Activated gamma-delta T cell treated with Interleukin-2 at 50 U/mL for 16 hours (primary cell): ENCODE results near the gene KANK2.
"Not testable (repeated sequence)": the region's sequence is repeated elsewhere in the genome, so short reads cannot be mapped to it uniquely, and the experiment has no call there.

Experiments
- DNase-seq: peaks from one replicate; pipeline ENCODE4 v3.0.0-alpha.2; 2020

KANK2 gene

DNA sequence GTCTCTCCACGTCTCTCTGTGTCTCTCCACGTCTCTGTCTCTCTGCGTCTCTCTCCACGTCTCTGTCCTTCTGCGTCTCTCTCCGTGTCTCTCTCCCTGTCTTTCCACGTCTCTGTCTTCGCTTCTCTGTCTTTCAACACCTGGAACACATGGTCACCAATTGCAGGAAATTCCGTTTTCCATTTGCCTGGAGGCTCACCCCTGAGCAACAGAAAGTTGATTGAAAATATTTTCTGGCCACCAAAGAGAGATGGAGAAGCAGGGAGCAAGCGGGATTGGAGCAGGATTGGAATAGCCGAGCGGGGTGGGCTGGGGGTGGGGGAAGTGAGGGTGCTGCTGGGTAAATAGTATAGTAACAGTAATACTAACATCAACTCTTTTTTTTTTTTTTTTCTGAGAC lies 1.7 kb downstream of the KANK2 start:
- DNase-seq, result no peak

DNA sequence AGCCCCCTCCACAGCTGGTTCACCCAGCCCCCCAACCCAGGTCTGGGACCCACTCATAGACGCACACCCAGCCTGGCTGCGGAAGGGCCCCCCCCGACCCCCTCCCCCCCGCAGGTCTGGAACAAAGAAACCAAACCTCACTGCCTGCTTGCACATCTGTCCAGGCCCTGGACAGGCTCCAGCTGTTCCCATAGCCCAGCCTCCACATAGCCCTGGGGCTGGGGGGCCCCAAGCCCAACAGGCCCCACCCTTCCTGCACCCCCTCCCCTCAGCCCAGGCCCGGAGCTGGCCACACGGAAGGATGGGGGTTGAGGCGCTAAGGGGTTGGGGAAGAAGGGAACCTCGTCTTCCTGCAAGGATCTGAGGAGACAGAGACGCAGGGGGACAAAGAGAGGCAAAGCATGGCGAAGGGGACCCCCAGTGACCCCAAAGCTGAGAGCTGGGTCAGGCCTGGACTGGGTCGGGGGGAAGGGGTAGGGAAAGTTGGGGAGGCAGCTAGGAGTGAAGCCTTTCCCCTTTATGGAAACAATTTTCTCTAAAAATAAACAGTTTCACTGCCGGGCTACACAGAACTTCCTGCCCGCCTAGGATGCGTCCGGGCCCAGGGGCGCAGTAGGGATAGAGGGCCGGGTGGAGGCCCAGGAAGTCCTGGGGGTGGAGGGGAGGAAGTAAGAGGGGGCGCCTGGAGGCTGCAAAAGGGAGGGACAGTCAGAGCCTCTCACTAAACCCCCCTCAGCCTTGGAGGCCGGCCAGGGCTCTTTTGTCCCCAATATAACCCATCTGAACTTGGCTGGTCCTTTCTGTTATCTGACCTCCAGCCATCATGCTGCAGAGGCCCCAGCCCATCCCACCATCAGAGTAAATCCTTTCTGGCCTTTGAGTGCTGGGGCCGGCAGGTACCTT lies 2.4 kb downstream of the KANK2 start:
- DNase-seq, result no peak

DNA sequence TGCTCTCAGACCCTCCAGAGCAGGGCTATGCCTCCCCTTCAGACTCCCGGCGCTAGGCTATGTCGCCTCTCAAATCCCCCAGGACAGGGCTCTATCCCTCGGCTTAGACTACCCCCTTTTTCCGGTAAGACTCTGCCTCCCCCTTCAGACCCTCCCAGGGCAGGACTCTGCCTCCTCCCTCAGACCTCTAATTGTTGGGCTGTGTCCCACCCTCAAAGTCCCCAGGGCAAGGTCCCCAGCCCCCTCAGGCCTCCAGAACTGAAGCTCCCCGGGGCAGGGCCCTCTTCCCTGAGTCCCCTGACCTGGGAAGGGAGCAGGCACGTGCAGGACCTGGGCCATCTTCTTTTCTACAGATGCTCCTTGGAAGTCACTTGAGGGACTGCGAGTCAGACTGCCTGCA lies 3.2 kb downstream of the KANK2 start:
- DNase-seq, result no peak

DNA sequence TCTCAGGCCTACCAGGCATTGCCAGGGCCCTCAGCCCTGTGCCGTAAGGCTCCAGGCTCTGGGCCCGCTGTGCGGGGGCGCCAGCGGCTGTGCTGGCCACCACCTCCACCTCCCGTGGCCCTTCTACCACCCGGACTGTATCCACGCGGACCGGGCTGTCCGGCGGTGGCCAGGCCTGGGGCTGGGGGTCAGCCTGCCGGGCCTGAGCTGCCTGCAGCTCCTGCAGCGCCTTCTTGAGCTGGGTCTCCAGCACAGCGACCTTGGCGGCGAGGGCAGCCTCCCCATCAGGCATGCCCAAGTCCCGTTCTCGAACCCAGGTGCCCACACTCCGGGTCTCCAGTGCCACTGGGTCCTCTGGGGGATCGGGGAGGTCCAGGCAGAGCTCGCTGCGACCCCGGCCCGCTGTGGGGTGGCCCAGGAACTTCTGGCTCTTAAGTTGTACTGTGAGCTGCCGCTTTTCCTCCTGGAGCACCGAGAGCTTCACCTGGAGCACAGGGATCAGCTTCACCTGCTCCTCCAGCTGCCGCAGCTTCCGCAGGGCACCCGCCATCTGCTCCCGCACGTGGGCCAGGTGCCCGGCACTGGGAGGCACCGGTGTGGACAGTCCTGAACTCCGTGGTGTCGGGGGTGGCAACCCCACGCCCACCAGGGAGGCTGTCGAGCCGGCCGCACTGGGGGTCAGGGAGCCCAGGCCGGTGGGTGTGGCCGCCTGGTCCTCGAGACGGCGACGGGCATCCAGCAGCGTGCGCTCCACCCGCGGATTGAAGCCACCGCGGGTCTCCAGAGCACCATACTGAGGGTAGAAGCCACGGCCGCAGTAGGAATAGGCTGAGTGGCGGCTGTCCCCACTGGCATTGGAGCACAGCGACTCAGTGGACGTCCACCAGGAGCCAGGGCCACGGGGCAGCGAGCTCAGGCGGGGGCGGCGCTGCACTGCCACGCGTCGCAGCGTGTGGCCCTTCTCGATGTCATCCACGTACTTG lies 4.1 kb downstream of the KANK2 start:
- DNase-seq, result no peak

DNA sequence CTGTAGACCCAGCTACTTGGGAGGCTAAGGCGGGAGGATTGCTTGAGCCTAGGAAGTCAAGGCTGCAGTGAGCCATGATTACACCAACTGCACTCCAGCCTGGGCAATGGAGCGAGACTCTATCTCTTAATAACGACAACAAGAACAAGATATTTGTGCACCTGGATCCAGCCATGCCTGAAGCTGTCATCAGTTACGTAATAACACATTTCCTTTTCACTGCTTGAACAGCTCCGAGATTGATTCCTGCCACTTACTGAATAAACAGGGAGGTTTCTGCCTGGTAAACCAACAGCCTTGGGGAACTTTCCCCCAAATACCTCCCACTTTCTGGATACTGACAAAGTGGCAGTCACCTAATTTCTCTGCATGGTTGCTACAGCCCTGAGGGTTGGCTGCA lies 5.4 kb downstream of the KANK2 start:
- no peak for DNase-seq

DNA sequence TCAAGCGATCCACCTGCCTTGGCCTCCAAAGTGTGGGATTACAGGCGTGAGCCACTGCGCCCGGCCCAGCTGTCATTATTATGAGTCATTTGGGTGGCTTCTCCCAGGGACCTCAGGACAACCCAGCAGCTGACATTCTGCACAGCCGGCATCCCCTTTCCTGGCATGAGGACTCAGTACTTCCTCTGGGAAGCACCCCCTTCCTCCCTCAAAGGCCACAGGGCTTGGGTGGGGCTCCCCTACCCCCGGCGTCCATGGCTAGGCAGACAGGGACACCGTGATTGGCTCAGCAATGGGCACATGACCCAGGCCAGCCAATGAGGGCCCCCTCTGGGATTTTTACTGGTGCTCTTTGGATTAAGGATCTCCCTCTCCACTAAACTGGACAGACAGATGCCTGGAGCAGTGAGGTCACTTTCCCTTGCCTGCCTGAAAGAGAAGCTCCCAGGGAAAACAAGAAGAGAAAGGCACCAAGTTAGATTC lies 6.0 kb downstream of the KANK2 start:
- no peak for DNase-seq

DNA sequence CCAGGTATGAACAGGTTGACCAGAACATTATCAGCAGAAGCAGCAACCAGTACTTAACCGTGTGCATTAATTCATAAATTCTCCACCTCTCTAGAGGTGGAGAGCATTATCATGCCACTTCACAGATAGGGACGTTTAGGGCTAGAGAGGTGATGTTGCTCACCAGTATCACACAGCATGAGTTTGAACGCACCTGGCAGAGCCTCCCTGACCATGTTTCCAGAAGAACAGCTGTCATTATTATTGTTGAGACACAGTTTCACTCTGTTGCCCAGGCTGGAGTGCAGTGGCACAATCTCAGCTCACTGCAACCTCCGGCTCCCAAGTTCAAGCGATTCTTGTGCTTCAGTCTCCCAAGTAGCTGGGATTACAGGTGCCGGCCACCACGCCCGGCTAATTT lies 6.8 kb downstream of the KANK2 start:
- no peak for DNase-seq

DNA sequence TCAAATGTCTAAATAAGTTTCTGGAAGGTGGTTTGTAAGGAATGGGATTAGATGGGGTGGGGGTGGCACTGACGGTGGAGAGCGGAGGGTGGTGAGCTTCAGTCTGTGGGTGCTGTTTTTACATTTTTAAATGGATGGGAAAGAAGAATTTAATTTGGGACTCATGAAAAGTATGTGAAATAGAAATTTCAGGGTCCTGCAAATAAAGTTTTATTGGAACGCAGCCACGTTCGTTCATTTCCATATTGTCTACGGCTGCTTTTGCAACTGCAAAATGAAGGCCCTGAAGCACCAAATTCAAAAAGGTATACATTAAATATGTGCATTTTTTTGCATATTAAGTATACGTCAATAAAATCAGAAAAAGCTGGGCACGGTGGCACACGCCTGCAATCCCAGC lies 9.9 kb downstream of the KANK2 start:
- no peak for DNase-seq

DNA sequence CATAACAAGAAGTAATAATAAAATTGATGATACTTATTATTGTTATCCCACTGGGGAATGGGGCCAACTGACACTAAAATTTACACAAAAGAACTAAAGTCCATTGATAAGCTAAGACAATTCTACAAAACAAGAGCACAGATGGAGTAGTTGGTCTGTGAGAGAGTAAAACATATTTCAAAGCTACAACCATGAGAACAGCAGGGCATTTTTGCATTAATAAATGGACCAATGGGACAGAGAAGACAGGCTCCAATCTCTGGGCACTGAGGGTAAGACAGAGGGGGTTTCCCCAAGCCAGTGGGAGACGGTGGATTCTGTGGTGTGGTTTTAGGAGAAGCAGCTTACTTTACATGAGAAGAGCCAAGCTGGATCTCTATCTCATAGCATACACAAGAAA lies 14.4 kb downstream of the KANK2 start:
- no peak for DNase-seq

DNA sequence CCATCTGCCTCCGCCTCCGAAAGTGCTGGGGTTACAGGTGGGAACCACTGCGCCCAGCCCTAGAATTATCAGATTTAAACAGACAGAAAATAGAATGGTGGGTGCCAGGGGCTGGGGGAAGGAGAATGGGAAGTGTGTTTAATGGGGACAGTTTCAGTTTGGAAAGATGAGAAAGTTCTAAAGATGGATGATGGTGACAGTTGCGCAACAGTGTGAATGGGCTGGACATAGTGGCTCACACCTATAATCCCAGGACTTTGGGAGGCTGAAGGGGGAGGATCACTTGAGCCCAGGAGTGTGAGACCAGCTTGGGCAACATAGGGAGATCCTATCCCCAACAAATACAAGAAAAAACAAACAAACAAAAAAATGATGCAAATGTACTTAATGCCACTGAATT lies 15.9 kb downstream of the KANK2 start:
- DNase-seq, result no peak

DNA sequence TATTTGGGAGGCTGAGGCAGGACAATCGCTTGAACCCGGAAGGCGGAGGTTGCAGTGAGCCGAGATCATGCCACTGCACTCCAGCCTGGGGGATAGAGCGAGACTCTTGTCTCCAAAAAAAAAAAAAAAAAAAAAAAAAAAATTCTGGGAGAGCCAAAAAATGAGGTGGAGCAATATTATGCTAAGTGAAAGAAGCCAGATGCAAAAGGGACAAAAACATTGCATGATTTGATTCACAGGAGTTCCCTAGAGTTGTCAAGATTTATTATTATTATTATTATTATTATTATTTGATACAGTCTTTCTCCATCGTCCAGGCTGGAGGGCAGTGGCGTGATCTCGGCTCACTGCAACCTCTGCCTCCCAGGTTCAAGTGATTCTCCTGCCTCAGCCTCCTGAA lies 16.4 kb downstream of the KANK2 start:
- DNase-seq, result not testable (repeated sequence)

DNA sequence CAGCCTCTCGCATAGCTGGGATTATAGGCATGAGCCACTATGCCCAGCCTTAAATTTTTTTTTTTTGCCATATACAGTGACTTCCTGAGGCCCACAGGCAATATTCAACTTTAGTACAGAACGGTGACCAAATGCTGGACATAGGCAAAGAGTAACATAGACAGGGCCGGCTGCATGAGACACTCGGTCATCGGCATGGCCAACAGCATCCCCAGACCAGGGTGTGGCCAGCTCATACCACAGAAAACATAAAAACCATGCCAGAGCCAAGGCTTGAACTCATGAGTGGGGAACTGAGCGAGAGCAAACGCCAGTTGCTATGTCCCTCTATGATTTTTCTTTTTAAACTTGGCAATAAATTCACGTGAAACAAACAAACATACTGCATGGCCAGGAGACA lies 17.0 kb downstream of the KANK2 start:
- DNase-seq, result no peak

DNA sequence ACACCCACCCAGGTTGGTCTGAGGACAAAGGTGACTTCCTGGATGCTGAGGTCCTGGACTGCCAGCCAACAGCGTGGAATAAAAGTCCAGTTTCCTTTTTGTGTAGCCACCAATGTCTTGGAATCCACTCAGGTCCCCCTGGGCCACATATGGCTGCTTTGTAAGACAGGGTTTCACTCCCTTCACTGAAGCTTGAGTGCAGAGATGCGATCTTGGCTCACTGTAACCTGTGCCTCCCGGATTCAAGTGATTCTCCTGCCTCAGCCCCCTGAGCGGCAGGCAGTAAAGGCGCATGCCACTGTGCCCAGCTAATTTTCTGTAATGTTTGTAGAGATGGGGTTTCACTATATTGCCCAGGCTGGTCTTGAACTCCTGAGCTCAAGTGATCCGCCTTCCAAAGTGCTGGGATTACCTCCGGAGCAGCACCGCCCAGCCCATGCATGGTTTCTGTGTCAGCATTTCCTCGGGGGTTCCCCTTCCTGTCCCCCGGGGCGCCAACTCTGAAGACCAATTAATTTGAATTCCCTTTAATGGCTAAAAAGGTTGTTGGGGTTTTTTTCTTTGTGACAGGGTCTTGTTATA lies 17.5 kb downstream of the KANK2 start:
- DNase-seq, result no peak

DNA sequence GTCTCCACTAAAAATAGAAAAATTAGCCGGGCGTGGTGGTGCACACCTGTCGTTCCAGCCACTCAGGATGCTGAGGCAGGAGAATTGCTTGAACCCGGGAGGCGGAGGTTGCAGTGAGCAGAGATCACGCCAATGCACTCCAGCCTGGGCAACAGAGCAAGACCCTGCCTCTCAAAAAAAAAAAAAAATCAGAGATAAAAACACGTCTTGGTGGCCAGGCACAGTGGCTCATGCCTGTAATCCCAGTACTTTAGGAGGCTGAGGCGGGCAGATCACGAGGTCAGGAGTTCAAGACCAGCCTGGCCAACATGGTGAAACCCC lies 18.2 kb downstream of the KANK2 start:
- not testable (repeated sequence) for DNase-seq

DNA sequence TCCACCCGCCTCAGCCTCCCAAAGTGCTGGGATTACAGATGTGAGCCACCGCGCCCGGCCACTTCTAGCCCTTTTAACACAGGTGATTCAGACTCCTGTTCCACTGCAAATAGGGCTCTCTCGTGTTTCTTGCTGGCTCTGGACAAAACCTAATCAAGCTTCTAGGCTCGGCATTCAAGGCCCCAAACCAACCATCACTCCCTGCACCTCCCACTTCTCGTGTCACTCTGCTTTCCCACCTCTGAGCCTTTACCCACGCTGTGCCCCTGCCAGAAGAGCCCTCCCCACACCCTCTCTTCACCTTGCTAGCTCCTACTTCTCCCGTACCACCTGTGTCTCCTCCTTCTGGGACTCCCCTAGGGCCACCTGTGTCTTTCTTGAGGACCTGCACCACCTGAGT lies 19.8 kb downstream of the KANK2 start:
- no peak for DNase-seq

DNA sequence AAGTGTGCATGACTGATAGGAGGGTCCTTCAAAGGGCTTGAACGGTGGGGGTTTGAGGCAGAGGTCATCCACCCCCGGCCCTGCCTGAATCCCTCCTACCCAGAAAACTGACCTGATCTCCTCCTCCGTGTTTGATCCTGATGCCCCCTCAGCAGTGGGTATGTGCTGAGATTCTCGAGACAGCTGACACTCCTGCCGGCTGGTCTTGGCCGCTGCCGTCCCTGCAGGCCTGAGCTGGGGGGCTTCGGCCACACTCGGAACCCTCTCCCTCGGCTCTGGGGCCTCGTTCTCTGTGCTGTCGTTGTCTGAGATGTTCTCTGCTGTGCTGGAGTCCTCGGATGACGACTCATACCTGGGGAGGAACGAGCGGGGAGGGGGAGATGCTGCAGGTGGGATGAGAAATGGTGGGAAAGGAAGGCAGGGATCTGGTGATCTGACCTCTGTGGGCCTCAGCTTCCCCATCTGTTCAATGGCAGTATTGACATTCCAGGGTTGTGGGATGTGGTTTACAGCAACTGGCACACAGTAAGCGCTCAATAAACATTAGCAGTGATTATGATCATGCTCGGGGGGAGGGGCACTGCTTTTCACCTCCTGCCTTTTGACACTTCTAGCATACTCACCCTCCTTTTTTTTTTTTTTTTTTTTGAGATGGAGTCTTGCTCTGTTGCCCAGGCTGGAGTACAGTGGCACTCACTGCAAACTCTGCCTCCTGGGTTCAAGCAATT lies 20.7 kb downstream of the KANK2 start:
- no peak for DNase-seq

DNA sequence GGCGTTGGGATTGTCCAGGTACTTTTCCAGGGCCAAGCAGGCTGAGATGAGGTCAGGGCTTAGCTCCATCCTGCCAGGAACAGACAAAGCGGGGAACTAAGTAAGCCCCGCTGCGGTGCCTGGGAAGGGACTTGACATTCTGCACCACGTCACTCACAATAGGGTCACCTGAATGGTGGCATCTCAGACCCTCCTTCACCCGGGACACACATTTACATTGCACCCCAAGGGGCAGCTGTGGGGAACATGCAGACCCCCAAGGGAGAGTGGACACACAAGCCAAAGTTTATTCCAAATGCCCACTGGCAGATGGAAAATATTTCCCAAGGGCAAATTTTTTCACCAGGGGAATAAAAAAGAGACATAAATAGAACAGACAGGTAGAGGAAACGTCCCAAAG lies 21.4 kb downstream of the KANK2 start:
- no peak for DNase-seq

DNA sequence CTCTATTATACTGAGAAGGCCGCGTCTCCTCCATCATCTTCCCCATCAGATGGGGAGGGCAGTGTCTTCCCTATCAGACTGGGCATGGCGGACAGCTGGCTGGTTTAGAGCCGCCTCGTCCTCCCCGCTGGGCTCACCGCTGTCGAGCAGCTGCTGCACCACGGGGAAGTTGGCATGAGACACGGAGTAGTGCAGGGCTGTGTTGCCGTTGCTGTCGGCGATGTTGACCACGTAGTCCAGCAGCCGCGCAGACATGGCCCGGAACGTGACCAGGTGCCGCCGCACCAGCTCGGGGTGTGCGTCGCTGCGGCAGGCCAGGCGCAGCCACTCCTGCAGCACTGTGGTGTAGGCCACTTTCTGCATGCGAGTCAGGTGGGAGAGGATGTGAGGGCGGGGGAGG lies 23.0 kb downstream of the KANK2 start:
- DNase-seq, result no peak

DNA sequence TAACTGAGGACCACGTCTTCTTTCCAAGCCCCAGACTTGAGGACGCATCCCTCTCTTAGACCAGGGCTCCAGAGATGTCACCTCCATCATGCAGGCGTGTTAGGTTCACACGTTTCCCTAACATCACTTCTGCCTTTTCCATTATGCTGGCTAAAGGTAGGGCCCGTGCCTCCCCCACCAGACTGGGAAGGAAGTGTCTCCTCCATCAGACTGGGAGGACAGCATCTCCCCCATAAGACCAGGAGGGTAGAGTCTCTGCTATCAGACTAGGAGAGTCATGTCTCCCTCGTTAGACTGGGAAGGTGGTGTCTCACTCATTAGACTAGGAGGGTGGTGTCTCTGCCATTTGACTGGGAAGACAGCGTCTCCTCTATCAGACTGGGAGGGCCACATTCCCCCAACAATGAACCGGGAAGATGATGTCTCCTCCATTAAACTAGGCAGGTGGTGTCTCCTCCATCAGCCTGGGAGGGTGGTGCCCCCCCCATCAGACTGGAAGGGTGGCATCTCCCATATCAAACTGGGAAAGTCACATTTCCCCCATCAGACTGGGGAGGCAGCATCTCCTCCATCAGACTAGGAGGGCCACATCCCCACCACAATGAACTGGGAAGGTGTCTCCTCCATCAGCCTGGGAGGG lies 23.7 kb downstream of the KANK2 start:
- DNase-seq, result no peak

DNA sequence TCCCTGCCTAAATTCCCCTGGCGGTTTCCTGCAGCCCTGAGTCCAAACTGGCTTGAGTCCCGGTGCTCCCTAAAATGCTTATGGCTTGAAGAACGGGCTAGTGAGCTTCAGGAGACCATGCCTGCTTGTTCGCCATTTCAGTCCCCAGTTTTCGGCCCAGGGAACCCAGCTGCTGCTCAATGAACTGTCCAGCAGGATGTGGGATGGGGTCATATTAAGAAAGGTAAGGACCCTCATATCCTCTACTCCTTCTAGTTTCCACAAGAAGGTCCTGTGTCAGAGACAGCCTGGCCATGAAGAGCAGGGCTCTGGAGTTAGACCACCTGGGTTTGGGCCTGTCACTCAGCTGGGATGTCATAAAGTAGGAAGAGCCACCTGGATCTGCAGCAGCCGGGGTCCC lies 24.8 kb downstream of the KANK2 start:
- DNase-seq, result no peak

DNA sequence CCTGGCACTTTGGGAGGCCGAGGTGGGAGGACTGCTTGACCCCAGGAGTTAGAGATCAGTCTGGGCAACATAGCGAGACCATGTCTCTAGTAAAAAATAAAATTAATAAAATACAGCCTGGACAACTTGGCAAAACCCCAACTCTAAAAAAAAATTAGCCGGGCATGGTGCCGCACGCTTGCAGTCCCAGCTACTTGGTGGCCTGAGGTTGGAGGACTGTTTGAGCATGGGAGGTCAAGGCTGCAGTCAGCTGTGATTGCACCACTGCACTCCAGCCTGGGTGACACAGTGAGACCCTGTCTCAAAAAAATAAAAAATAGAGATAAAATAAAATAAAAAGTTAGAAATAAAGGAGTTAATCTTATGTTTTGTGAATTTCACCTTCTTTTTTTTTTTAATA lies 26.2 kb downstream of the KANK2 start:
- DNase-seq, result no peak
